Esophagus (tissue), 2 donors: Measurements from ENCODE around the gene HNRNPCL2. TPM values are rescaled to one million over a fixed set of nuclear protein-coding genes. Genes with fewer than 3 reads are reported as not detected.
"Not testable (repeated sequence)": the region's sequence is repeated elsewhere in the genome, so short reads cannot be mapped to it uniquely, and the experiment has no call there.

ENCODE experiments used
- H3K27ac ChIP-seq, 2 donors: one replicate each; pipeline ENCODE4 v1.5.1; 2013; ENCODE audit warnings: low read depth in 2 of 2, mild to moderate bottlenecking in 2 of 2, inconsistent platforms in 1 of 2, low read length in 1 of 2, moderate library complexity in 1 of 2
- H3K27me3 ChIP-seq, 2 donors: one replicate each; pipeline ENCODE4 v1.6.1; 2013; ENCODE audit warnings: low read length in 2 of 2, control low read depth in 1 of 2, mild to moderate bottlenecking in 1 of 2; ENCODE audit not compliant: insufficient read depth in 2 of 2, control insufficient read depth in 1 of 2
- H3K36me3 ChIP-seq, 2 donors: one replicate each; pipeline ENCODE4 v1.6.1; 2013; ENCODE audit warnings: low read length in 1 of 2; ENCODE audit not compliant: control insufficient read depth in 2 of 2, insufficient read depth in 2 of 2
- H3K4me1 ChIP-seq, 2 donors: one replicate each; pipeline ENCODE4 v1.6.1; 2013; ENCODE audit warnings: low read length in 1 of 2; ENCODE audit not compliant: control insufficient read depth in 2 of 2, insufficient read depth in 2 of 2
- H3K4me3 ChIP-seq, 2 donors: one replicate each; pipeline ENCODE4 v1.5.1; 2013; ENCODE audit warnings: low read length in 2 of 2, mild to moderate bottlenecking in 2 of 2, low read depth in 1 of 2, moderate library complexity in 1 of 2
- H3K9me3 ChIP-seq, 2 donors: one replicate each; pipeline ENCODE4 v1.6.1; 2013; ENCODE audit warnings: mild to moderate bottlenecking in 2 of 2, low read depth in 1 of 2, low read length in 1 of 2, moderate library complexity in 1 of 2; ENCODE audit not compliant: control insufficient read depth in 2 of 2, insufficient read depth in 1 of 2
- WGBS, 2 donors: extraction: QIAGEN DNeasy Blood & Tissue Kit; methylation state at CpG; one replicate each; pipeline ENCODE4 v1.1.7; 2013; 5-methylcytosine and 5-hydroxymethylcytosine counted together
- polyA plus RNA-seq, 2 donors: library from polyadenylated mRNA; stranded (reverse); fragments of 200-250 nt; gene quantifications; one replicate each; pipeline ENCODE4 v1.2.3, GENCODE V29; 2013
- donor health status: healthy with polysubstance abuse.
- donor health status: Bipolar disorder and iron deficiency.

Gene HNRNPCL2
- polyA plus RNA-seq = not detected

DNA sequence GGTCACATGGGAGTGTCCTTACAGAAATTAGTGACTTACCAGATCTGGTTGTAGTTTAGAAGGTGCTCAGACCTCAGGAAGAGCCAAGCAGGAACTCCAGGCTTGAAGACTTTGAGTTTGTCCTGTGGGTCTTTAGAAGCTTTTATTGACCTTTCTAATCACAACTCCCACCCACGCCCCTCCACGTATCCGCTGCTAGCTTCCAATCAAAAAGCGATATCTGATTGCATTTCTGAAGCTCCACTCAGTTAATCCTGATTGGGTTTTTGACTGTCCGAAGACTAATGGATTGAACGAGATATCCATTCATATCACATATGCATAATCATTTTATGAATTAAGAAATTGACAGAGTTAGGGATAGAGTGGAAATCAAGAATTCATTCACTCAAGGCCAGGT is at the start of gene HNRNPCL2:
HNRNPCL2 (minus strand) TSS at position 101 of the 400 bp plus-strand sequence. CDS start 454 bp downstream, outside the sequence.
- 90 to 93% methylated on average over 6 of the region's 6 CpGs for WGBS, 2 donors

DNA sequence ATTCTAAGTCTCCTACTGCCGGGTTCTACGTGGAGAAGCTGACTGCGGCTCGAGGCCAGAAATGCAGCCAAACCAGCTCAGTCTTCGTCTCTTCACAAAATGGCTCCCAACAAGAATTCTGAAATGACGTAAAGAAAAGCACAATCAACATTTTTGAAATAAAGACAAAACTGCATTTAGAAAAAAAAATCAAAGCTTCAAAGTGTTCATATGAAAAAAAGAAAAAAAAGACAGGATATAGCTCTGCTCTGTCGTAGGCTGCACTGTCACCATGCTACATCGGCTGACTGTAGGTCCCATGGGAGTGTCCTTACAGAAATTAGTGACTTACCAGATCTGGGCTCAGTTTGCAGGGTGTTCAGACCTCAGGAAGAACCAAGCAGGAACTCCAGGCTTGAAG is 48.9 kb upstream of the HNRNPCL2 start, which contains the start of gene HNRNPCL4:
HNRNPCL4 (minus strand) TSS at position 101 of the 400 bp plus-strand sequence. CDS start 164 bp downstream, outside the sequence.
- not testable (repeated sequence) for H3K36me3 ChIP-seq, H3K9me3 ChIP-seq, H3K27ac ChIP-seq, H3K4me3 ChIP-seq, H3K4me1 ChIP-seq, H3K27me3 ChIP-seq
- WGBS, 2 donors = no CpG with 5 or more reads among the region's 8 CpGs

More for the DNA sequence above, at the start of gene HNRNPCL2:
- not testable (repeated sequence) for H3K36me3 ChIP-seq, H3K9me3 ChIP-seq, H3K27me3 ChIP-seq, H3K4me1 ChIP-seq, H3K4me3 ChIP-seq, H3K27ac ChIP-seq

DNA sequence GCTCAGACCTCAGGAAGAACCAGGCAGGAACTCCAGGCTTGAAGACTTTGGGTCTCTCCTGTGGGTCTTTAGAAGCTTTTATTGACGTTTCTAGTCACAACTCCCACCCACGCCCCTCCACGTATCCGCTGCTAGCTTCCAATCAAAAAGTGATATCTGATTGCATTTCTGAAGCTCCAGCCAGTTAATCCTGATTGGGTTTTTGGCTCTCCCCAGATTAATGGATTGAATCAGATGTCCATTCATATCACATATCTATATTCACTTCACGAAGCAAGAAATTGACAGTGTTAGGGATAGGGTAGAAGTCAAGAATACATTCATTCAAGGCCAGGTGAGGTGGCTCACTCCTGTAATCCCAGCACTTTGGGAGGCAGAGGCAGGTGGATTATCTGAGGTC is 39.3 kb upstream of the HNRNPCL2 start, which contains the start of gene PRAMEF26:
PRAMEF26 (minus strand) TSS at position 101 of the 400 bp plus-strand sequence. CDS start 2,914 bp downstream, outside the sequence.
- H3K9me3 ChIP-seq, H3K4me1 ChIP-seq, H3K4me3 ChIP-seq, H3K27ac ChIP-seq, H3K27me3 ChIP-seq, H3K36me3 ChIP-seq: not testable (repeated sequence)
- 62 to 100% methylated on average over 1 of the region's 5 CpGs for WGBS, 2 donors

DNA sequence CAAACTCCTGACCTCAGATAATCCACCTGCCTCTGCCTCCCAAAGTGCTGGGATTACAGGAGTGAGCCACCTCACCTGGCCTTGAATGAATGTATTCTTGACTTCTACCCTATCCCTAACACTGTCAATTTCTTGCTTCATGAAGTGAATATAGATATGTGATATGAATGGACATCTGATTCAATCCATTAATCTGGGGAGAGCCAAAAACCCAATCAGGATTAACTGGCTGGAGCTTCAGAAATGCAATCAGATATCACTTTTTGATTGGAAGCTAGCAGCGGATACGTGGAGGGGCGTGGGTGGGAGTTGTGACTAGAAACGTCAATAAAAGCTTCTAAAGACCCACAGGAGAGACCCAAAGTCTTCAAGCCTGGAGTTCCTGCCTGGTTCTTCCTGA is 46.2 kb downstream of the HNRNPCL2 start, which contains the start of gene PRAMEF25:
PRAMEF25 (plus strand) TSS at position 301 of the 400 bp plus-strand sequence. CDS start 2,920 bp downstream, outside the sequence.
- not testable (repeated sequence) for H3K27ac ChIP-seq, H3K9me3 ChIP-seq, H3K27me3 ChIP-seq, H3K4me3 ChIP-seq, H3K36me3 ChIP-seq, H3K4me1 ChIP-seq
- WGBS, 2 donors = no CpG with 5 or more reads among the region's 4 CpGs

Other genes with a start within 250 kb of the HNRNPCL2 start
- gene PRAMEF4, start 230.7 kb downstream of the HNRNPCL2 start, polyA plus RNA-seq = not detected
- gene PRAMEF10, start 218.6 kb downstream of the HNRNPCL2 start, polyA plus RNA-seq = not detected
- not detected for gene PRAMEF7, start 200.2 kb downstream of the HNRNPCL2 start, polyA plus RNA-seq
- gene PRAMEF6, start 169.3 kb downstream of the HNRNPCL2 start, polyA plus RNA-seq = not detected
- gene PRAMEF27, start 60.3 kb downstream of the HNRNPCL2 start, polyA plus RNA-seq = not detected
- not detected for gene HNRNPCL3, start 56.1 kb downstream of the HNRNPCL2 start, polyA plus RNA-seq
- gene PRAMEF25, start 46.1 kb downstream of the HNRNPCL2 start, polyA plus RNA-seq = not detected
- gene PRAMEF26, start 39.2 kb upstream of the HNRNPCL2 start, polyA plus RNA-seq = not detected
- gene HNRNPCL4, start 48.8 kb upstream of the HNRNPCL2 start, polyA plus RNA-seq = not detected
- not detected for gene PRAMEF9, start 55.0 kb upstream of the HNRNPCL2 start, polyA plus RNA-seq
- not detected for gene PRAMEF13, start 84.6 kb upstream of the HNRNPCL2 start, polyA plus RNA-seq
- gene PRAMEF18, start 109.3 kb upstream of the HNRNPCL2 start, polyA plus RNA-seq = not detected
- gene PRAMEF5, start 137.3 kb upstream of the HNRNPCL2 start, polyA plus RNA-seq = not detected
- under 1 TPM in 1 of 2 donors, not detected in 1; 0.01 TPM for gene PRAMEF8, start 168.3 kb upstream of the HNRNPCL2 start, polyA plus RNA-seq
- not detected for gene PRAMEF33, start 186.7 kb upstream of the HNRNPCL2 start, polyA plus RNA-seq
- not detected for gene PRAMEF15, start 198.7 kb upstream of the HNRNPCL2 start, polyA plus RNA-seq
- not detected for gene PRAMEF14, start 230.3 kb upstream of the HNRNPCL2 start, polyA plus RNA-seq